ENCODE measurements around the gene ENAM. TPM values are rescaled to one million over a fixed set of nuclear protein-coding genes. Genes with fewer than 3 reads are reported as not detected.
"Not testable (repeated sequence)": the region's sequence is repeated elsewhere in the genome, so short reads cannot be mapped to it uniquely, and the experiment has no call there.

Gene ENAM
- total RNA-seq, 1 donor from 2014 or later, result not detected

DNA sequence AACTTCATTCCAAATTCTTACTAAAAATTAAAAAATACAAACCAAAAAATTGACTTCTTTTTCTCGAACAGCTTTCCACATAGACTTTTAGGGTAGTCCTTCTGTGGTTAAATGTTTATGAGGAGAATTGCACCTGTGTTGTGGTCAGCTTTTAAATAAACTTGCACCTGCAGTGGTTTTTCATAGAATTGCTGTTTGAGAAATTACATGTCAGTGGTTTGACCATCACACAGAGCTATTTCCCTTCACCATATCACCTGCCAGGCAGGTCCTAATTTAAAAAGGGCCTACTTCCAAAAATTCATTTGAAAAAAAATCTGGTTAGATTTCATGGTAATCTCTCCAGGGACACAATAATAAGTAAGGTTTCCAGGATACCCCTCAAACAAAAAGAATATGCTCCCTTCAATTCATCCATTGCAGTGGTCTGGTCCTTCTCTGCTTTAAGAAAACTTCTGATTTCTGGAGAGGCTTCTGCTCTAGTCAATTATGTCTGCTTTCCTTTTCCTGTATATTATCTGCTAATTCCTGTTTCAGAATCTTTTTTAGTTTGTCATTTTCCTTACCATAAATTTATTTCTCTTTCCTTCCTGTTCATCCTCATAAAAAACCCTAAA, 49.9 kb downstream of the ENAM start:
- no peak for DNase-seq (ENCODE audit: low spot score)

DNA sequence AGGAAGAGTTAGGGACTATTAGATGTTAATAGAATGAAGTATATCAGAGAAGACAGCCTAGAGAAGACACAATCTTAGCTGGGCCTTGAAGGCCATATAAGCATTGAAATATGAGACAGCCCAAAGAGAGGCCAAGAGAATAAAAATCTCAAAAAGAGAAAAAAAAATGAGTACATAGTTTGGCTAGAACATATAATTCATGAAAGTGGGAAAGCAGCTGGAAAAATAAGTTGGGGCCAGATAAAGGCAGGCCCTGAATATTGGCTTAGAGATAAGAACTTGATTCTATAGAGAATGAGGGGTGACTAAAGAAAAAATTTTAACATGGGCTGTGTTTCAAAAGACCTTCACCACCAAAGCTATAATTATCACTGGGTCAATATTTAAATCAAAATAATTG, 52.4 kb downstream of the ENAM start:
- DNase-seq (ENCODE audit: low spot score), result no peak

DNA sequence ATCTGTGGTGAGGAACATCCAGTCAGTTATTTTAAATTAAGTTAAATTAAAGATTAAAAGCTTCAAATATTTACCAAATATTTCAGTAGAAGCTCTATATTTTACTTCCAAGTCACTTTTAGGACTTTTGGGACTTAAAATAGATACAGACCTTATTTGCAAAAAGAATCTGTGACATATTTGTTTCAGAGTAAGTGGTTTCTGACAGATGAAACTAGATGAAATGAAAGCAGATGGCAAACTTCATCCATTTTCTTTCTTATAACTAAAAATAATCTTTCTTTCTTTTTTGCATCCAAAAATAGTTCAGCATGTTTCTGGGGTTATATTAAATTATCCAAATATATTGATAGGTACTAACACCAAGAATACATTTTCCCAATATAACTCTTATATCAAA, 53.2 kb downstream of the ENAM start:
- no peak for DNase-seq (ENCODE audit: low spot score)

DNA sequence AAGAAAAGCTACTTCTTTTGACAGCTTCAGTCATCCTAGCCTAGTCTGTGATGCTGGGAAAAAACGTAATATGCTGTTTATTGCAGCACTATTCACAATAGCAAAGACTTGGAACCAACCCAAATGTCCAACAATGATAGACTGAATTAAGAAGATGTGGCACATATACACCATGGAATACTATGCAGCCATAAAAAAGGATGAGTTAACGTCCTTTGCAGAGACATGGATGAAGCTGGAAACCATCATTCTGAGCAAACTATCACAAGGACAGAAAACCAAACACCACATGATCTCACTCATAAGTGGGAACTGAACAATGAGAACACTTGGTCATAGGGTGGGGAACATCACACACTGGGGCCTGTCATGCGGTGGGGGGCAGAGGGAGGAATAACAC, 53.6 kb downstream of the ENAM start:
- DNase-seq (ENCODE audit: low spot score), result not testable (repeated sequence)

DNA sequence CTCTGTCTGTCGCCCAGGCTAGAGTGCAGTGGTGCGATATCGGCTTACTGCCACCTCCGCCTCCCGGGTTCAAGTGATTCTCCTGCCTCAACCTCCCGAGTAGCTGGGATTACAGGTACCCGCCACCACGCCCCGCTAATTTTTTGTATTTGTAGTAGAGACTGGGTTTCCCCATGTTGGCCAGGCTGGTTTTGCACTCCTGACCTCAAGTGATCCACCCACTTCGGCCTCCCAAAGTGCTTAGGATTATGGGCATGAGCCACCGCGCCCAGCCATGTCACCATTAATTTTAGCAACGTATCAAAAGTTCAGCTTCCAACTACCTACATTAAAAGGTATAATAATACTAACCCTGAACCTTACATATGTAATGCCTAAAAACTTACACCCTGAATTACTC, 58.8 kb downstream of the ENAM start:
- DNase-seq (ENCODE audit: low spot score), result no peak

DNA sequence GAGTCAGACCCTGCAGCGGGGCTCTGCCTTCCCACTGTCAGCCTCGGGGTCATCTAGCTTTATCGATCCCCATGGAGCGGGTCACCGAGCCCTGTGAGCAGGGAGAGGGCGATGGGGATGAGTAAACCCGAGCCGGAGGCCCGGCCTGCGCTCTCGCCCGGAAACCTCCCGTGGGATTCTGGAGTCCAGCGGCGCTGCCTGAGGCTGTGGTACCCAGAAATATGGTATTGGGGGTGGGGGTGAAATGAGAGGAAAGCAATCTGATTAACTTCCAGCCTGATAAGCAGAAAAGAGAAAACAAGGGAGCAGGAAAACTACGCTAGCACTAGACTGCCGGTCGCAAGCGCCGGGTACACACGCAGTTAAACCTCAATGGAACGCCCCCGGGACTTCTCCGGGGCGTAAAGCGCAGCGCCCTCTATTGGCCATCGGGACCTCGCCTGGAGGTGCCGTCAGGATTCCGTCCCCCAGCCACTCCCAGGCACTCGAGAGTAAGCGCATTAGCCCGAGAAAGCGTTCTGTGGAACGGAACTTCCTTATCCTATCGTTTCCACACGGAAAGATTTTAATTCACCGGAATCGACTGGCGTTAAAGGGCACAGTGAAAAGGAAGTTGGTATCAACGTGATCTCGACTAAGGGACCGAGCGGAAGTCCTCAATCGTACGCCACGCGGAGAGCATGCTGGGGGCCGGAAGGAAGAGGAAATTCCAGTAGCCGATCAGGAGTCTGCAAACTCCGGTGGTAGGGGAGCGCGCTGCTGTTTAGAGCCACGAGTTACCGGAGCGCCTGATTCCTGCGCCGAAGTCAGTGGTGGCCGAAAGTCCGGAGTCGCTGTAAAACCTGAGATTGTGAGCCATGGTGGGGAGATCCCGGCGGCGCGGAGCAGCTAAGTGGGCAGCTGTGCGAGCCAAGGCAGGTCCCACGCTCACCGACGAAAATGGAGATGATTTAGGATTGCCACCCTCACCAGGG, 59.6 kb downstream of the ENAM start, which contains the start of gene UTP3:
Gene UTP3, plus strand, starts transcription at position 712 of the 974 bp plus-strand sequence. Its CDS starts 146 bp downstream, at position 858.
- peak; percentile 97 for DNase-seq (ENCODE audit: low spot score)

DNA sequence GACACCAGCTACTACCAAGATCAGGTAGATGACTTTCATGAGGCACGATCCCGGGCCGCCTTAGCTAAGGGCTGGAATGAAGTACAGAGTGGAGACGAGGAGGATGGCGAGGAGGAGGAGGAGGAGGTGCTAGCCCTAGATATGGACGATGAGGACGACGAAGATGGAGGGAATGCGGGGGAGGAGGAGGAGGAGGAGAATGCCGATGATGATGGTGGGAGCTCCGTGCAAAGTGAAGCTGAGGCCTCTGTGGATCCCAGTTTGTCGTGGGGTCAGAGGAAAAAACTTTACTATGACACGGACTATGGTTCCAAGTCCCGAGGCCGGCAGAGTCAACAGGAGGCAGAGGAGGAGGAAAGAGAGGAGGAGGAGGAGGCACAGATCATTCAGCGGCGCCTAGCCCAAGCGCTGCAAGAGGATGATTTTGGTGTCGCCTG, 60.3 kb downstream of the ENAM start:
- no peak for DNase-seq (ENCODE audit: low spot score)

DNA sequence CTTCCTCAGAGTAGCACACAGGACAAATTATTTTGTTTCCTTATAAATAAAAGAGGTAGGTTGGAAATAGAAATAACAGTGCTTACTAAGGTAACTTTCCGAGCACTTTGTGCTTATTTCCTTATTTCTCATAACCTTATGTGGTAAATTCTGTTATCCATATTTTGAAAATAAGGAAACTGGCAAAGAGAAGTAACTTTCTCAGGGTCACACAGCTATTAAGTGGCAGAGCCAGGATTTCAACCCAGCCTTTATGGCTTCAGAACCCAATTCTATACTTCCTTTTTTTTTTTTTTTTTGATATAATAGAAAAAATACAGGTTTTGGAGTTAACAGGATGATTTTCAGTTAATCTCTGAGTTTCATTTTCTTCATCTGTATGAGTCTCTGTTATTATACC, 63.1 kb downstream of the ENAM start:
- DNase-seq (ENCODE audit: low spot score), result no peak

DNA sequence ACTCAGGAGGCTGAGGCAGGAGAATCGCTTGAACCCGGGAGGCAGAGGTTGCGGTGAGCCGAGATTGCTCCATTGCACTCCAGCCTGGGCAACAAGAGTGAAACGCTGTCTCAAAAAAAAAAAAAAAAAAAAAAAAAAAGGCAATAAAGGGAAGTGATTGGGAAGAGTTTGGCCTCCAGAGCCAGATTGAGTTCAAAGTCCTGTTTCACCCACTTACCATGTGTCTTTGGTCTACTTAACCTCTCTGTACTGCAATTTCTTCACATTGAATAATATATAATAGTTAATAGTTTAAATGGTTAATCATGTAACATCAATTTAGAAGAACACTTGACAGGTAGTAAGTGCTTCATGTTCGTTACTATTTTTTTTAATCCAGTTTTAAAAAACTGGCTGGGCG, 66.1 kb downstream of the ENAM start:
- not testable (repeated sequence) for DNase-seq (ENCODE audit: low spot score)

Other genes with a start within 250 kb of the ENAM start
- not detected for gene SMR3B, start 245.6 kb upstream of the ENAM start, total RNA-seq
- not detected for gene OPRPN, start 230.8 kb upstream of the ENAM start, total RNA-seq
- not detected for gene MUC7, start 156.5 kb upstream of the ENAM start, total RNA-seq
- gene AMTN, start 110.2 kb upstream of the ENAM start, total RNA-seq, result not detected
- not detected for gene AMBN, start 36.5 kb upstream of the ENAM start, total RNA-seq
- gene JCHAIN, start 37.8 kb downstream of the ENAM start, total RNA-seq, result 9.4 TPM
- gene UTP3, start 59.8 kb downstream of the ENAM start, total RNA-seq, result 26.1 TPM
- gene RUFY3, start 93.2 kb downstream of the ENAM start, total RNA-seq, result 54.8 TPM
- 55.6 TPM for gene GRSF1, start 211.1 kb downstream of the ENAM start, total RNA-seq

All from mesenteric fat pad (tissue), 1 donor.